D721Med (cell line): ENCODE data around the gene ANHX.

Experiments used
- DNase-seq: peaks from one replicate; pipeline ENCODE4 v3.0.0; 2011; ENCODE audit warnings: low spot score; ENCODE audit not compliant: insufficient read length
- FAIRE-seq: peaks from 2 replicates; lab custom pipeline; 2011; peaks lifted over from hg19 to GRCh38; lab: Jason Lieb, UNC
- TF ChIP-seq, protein P1 (sequence below): IDR thresholded peaks from 2 replicates; pipeline ENCODE4 v1.5.1; 2012; ENCODE audit warnings: mild to moderate bottlenecking, control low read depth; ENCODE audit not compliant: insufficient read depth; ENCODE audit errors: missing control alignments

The ANHX gene

DNA sequence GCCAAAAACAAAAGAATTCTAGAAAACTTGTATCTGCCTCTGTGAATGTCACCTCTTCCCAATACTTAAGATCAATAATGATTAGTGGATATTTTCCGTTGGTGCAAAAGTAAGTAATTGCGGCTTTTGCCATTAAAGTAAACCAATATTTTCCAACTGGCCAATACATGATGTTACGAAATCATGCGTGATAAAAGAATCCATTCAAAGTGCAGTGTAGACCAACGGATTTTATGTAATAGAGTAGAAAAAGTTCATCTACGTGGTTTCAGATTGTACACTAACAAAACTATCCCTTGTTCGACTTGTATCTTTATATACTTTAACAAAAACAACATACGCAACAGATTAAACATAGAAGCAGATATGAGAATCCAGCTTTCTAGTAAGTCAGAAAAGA is 55.0 kb downstream of the ANHX start:
- TF ChIP-seq, protein P1, sequence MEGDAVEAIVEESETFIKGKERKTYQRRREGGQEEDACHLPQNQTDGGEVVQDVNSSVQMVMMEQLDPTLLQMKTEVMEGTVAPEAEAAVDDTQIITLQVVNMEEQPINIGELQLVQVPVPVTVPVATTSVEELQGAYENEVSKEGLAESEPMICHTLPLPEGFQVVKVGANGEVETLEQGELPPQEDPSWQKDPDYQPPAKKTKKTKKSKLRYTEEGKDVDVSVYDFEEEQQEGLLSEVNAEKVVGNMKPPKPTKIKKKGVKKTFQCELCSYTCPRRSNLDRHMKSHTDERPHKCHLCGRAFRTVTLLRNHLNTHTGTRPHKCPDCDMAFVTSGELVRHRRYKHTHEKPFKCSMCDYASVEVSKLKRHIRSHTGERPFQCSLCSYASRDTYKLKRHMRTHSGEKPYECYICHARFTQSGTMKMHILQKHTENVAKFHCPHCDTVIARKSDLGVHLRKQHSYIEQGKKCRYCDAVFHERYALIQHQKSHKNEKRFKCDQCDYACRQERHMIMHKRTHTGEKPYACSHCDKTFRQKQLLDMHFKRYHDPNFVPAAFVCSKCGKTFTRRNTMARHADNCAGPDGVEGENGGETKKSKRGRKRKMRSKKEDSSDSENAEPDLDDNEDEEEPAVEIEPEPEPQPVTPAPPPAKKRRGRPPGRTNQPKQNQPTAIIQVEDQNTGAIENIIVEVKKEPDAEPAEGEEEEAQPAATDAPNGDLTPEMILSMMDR: no peak
- FAIRE-seq: no peak
- DNase-seq: no peak

DNA sequence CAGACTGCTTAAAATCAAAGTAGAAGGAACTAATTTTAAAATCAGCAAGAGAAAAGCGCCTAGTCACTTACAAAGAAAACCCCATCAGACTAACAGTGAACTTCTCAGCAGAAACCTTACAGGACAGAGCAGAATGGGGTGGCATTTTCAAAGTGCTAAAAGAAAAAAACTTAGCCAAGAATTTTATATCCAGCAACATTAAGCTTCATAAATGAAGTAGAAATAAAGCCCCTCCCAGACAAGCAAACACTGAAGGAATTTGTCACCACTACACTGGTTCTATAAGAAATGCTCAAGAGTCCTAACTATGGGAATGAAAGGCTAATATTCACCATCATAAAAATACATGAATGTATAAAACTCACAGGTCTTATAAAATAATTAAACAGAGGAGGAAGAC is 60.8 kb downstream of the ANHX start:
- FAIRE-seq: no peak
- TF ChIP-seq, protein P1: no peak
- no peak for DNase-seq

DNA sequence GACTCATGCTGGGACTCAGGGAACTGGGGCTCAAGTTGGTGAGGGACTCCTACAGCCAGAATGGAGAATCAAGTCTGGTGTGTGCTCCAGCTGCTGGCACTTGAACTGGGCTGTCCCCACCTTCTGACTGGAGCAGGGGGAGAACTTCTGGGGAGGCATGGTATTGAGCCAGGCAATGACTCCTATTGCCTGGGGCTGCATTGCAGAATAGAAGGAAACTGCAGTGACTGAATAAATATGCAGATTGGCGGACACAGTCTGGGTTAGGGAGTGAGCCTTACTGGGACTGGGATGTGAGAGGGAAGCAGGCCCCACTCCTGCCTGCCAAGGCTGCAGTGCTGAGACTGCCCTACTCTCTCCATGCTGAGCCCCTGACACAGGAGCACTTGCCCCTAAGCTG is 63.2 kb downstream of the ANHX start:
- TF ChIP-seq, protein P1: no peak
- no peak for DNase-seq
- FAIRE-seq: no peak
